Activated CD8-positive, alpha-beta T cell treated with anti-CD3 and anti-CD28 coated beads for 36 hours (primary cell): ENCODE data around the gene NCOA1. TPM values are rescaled to one million over a fixed set of nuclear protein-coding genes. Genes with fewer than 3 reads are reported as not detected.
"Not testable (repeated sequence)": the region's sequence is repeated elsewhere in the genome, so short reads cannot be mapped to it uniquely, and the experiment has no call there.

Experiments used
- ATAC-seq: fragments of 200-7000 bp; cut with Tn5 transposase; one replicate; pipeline ENCODE4 v1.10.0; 2021; ENCODE audit warnings: mild to moderate bottlenecking, moderate library complexity
- CTCF ChIA-PET: fragments of 350-600 bp; sonication (Branson Sonifier 250); formaldehyde crosslinking; loops from one replicate; lab custom pipeline; 2021; ENCODE audit warnings: antibody characterized with exemption; lab: Charles Lee
- POLR2A ChIA-PET: fragments of 350-600 bp; sonication (Branson Sonifier 250); formaldehyde crosslinking; loops from one replicate; lab custom pipeline; 2021; ENCODE audit warnings: antibody characterized with exemption; lab: Charles Lee
- DNase-seq: peaks from one replicate; pipeline ENCODE4 v3.0.0-alpha.2; 2020
- H3K27ac Mint-ChIP-seq: one replicate; pipeline ENCODE4 v1.8.0; 2021; ENCODE audit warnings: mild to moderate bottlenecking, mixed read lengths
- H3K27me3 Mint-ChIP-seq: one replicate; pipeline ENCODE4 v1.8.0; 2021; ENCODE audit warnings: mixed read lengths
- H3K36me3 Mint-ChIP-seq: one replicate; pipeline ENCODE4 v1.8.0; 2021; ENCODE audit warnings: low read depth, mixed read lengths
- H3K4me1 Mint-ChIP-seq: one replicate; pipeline ENCODE4 v1.8.0; 2021; ENCODE audit warnings: low read depth, mixed read lengths
- H3K4me3 Mint-ChIP-seq: one replicate; pipeline ENCODE4 v1.8.0; 2021; ENCODE audit warnings: mild to moderate bottlenecking, moderate library complexity, mixed read lengths
- H3K9me3 Mint-ChIP-seq: one replicate; pipeline ENCODE4 v1.8.0; 2021; ENCODE audit warnings: mixed read lengths
- intact Hi-C: fragments of 100-400 bp; cut with micrococcal nuclease; formaldehyde crosslinking; loops from one replicate; pipeline ENCODE4 v1.10.0; 2022
- total RNA-seq, 2 experiments: library from RNA; stranded (reverse); gene quantifications; one replicate each; pipeline ENCODE4 v1.2.3, GENCODE V29; 2021
- TF ChIP-seq, protein P1 (sequence below): fragments of 200-600 bp; IDR thresholded peaks from one replicate; pipeline ENCODE4 v1.8.0; 2022; ENCODE audit warnings: antibody characterized with exemption, mild to moderate bottlenecking

Gene NCOA1
- total RNA-seq, 2 experiments from 2014 or later, result 16.8 to 17.1 TPM

DNA sequence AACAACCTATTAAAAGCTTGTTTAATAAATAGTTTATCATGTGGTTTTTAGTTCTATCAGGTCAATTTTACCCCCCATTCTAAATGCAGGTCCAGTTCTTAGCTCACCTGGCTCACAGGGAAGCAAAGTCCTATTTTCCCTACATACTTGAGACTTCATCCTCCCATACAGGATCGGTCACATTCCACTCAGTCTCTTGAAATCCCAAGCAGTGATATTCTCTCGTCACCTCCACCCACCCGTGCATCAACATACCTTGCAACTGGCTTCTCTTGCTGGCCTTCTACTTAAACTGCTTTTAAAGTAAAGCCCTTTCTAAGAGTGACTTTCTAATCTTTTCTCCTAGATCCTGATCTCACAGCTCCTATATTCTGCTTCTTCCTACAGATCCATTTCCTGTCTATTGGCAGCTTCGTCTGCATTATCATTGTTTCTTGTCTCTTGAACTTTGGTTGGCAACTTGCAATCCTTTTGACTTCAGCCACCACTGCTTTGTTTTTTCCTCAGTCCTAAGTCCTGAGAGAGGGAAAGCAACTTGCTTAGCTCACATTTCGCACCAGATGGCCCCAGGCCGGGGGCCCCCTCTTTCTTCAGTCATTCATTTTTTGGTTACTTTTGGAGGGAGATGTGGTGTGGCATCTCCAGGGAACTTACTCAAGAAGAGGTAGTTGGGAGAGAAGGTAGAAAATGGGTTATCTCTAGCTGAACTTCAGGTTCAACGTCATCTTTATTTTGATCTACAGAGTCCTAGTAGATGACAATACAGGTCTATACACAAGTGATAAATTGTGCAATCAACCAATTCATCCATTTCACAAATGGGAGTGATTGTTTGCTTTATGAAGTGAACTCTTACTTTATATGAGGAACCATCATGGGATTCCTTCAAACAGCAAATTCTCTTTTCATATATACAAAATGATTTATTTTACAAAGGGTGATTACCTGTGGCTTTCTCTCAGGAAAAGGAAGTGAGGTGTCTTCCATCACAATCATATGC is 23.9 kb upstream of the NCOA1 start:
- intact Hi-C loops, result no loop called here
- H3K9me3 Mint-ChIP-seq, result no peaks in the 10 kb centered on the region
- no peaks in the 10 kb centered on the region for H3K27me3 Mint-ChIP-seq
- TF ChIP-seq, protein P1, sequence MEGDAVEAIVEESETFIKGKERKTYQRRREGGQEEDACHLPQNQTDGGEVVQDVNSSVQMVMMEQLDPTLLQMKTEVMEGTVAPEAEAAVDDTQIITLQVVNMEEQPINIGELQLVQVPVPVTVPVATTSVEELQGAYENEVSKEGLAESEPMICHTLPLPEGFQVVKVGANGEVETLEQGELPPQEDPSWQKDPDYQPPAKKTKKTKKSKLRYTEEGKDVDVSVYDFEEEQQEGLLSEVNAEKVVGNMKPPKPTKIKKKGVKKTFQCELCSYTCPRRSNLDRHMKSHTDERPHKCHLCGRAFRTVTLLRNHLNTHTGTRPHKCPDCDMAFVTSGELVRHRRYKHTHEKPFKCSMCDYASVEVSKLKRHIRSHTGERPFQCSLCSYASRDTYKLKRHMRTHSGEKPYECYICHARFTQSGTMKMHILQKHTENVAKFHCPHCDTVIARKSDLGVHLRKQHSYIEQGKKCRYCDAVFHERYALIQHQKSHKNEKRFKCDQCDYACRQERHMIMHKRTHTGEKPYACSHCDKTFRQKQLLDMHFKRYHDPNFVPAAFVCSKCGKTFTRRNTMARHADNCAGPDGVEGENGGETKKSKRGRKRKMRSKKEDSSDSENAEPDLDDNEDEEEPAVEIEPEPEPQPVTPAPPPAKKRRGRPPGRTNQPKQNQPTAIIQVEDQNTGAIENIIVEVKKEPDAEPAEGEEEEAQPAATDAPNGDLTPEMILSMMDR, result no peak
- H3K36me3 Mint-ChIP-seq, result no peaks in the 10 kb centered on the region
- no peak overlapping the region for H3K4me3 Mint-ChIP-seq
- ChIA-PET CTCF (interaction anchor here (0.9 to 1.7 kb wide), 4 partner anchors 10 to 360 kb away, joined by 3 to 5 read pairs (median 3); no protein-coding TSS in a partner anchor), POLR2A (interaction anchor here (0.7 to 1.0 kb wide), 3 partner anchors 13 to 19 kb away, joined by 3 to 4 read pairs (median 3); no protein-coding TSS in a partner anchor)
- no peaks in the 10 kb centered on the region for H3K4me1 Mint-ChIP-seq
- DNase-seq (no peak), ATAC-seq (no peak)
- no peak overlapping the region for H3K27ac Mint-ChIP-seq

DNA sequence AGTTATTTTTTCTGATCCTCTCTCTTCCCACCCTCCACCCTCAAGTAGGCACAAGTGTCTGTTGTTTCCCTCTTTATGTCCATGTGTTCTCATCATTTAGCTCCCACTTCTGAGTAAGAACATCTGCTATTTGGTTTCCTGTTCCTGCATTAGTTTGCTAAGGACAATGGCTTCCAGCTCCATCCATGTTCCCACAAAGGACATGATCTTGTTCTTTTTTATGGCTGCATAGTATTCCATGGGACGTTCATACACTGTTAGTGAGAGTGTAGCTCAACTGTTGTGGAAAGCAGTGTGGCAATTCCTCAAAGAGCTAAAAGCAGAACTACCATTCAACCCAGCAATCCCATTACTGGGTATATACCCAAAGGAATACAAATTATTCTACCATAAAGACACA is 22.6 kb upstream of the NCOA1 start:
- intact Hi-C loops, DNase-seq, H3K36me3 Mint-ChIP-seq, H3K27me3 Mint-ChIP-seq, ATAC-seq, H3K27ac Mint-ChIP-seq, H3K9me3 Mint-ChIP-seq, POLR2A ChIA-PET, H3K4me3 Mint-ChIP-seq, H3K4me1 Mint-ChIP-seq: not testable (repeated sequence)
- CTCF ChIA-PET, result interaction anchor here (1.3 to 1.7 kb wide), 2 partner anchors 28 to 38 kb away, joined by 3 read pairs; no protein-coding TSS in a partner anchor

DNA sequence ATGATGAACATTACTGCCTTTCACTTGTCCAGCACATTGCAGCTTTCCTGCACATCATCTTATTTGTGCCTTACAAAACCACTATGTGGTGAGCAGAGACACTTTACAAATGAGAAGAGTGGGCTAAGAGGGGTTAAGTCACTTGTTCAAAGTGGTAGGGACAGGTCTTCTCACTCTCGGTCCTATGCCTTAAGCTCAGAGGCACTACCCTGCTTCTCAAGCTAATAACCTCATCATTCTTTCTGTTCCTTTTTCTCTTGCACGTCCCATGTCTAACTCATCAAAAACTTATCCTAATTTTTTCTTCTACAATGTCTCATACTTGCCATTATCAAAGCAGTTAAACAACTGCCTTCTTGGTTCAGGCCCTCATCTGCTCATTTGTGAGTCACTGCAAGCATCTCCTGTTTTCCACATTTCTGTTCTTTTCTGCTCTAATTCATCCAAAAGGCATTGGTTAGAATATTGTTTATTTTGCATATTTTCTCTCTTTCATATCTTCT is 21.9 kb upstream of the NCOA1 start:
- Mint-ChIP-seq H3K4me3 (no peak overlapping the region), H3K27me3 (no peaks in the 10 kb centered on the region), H3K36me3 (no peaks in the 10 kb centered on the region), H3K4me1 (no peaks in the 10 kb centered on the region), H3K9me3 (no peaks in the 10 kb centered on the region), H3K27ac (no peak overlapping the region)
- ChIA-PET CTCF (interaction anchor here (1.0 to 1.3 kb wide), 2 partner anchors 9 to 27 kb away, joined by 3 read pairs; no protein-coding TSS in a partner anchor), POLR2A (interaction anchor here (0.9 kb wide), 1 partner anchor 287 kb away, joined by 3 read pairs; no protein-coding TSS in a partner anchor)
- no peak for DNase-seq
- ATAC-seq, result no peak
- intact Hi-C loops, result no loop called here
- TF ChIP-seq, protein P1, result no peak

DNA sequence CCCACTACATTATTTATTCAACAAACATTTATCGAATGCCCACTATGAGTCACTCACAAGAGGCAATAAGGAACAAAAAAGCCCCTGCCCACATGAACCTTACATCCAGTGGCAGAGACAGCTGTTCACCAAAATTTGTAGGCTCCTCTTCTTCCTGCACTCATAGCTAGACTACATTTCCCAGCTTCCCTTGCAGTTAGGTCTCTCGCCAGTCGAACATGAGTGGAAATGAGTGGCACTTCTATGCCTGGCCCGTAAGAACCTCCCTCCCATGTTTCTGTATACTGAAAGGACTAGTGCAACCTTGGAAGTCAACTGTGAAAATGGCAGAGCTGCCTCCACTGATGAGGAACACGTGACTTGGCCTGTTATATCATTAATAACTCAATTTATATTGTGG is 19.4 kb upstream of the NCOA1 start:
- peak; percentile 49 for ATAC-seq
- POLR2A ChIA-PET, result no interaction called here
- CTCF ChIA-PET, result interaction anchor here (0.9 to 2.1 kb wide), 4 partner anchors 8 to 356 kb away, joined by 3 to 7 read pairs (median 4); no protein-coding TSS in a partner anchor

DNA sequence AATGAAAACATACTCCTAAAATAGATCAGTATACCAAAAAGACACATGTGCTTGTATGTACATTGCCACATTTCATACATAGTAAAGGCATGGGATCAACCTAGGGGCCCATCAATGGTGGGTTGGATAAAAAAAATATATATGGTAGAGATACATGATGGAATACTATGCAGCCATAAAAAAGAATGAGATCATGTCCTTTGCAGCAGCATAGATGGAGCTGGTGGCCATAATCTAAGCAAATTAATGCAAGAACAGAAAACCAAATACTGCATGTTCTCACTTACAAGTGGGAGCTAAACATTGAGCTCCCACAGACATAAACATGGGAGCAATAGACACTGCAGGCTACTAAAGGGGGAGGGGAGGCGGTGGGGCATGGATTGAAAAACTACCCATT is 18.6 kb upstream of the NCOA1 start:
- Mint-ChIP-seq H3K4me3 (no peak overlapping the region), H3K9me3 (no peaks in the 10 kb centered on the region), H3K4me1 (no peaks in the 10 kb centered on the region), H3K36me3 (no peaks in the 10 kb centered on the region), H3K27me3 (no peaks in the 10 kb centered on the region), H3K27ac (no peak overlapping the region)
- ChIA-PET CTCF (interaction anchor here (1.2 to 1.5 kb wide), 3 partner anchors 9 to 62 kb away, joined by 3 to 4 read pairs (median 3); no protein-coding TSS in a partner anchor), POLR2A (no interaction called here)
- ATAC-seq, result no peak
- no peak for DNase-seq
- intact Hi-C loops, result no loop called here
- TF ChIP-seq, protein P1, result no peak

More for the DNA sequence above, 19.4 kb upstream of the NCOA1 start:
- Mint-ChIP-seq H3K9me3 (no peaks in the 10 kb centered on the region), H3K27me3 (no peaks in the 10 kb centered on the region), H3K4me1 (no peaks in the 10 kb centered on the region), H3K4me3 (no peak overlapping the region), H3K36me3 (no peaks in the 10 kb centered on the region), H3K27ac (no peak overlapping the region)
- TF ChIP-seq, protein P1, result no peak
- intact Hi-C loops, result no loop called here
- no peak for DNase-seq
